NOMO-1 treated with dmso at 0.1 percent for 144 hours (cell line): Measurements from ENCODE around the gene ZNF619.

Experiments
- DNase-seq: peaks from one replicate; lab custom pipeline; 2025; ENCODE audit not compliant: unreplicated experiment; lab: John Stamatoyannopoulos, UW

ZNF619 gene

GRCh38 chr3:40464339-40465110 lies 12.4 kb upstream of the ZNF619 start:
- DNase-seq: no peak

GRCh38 chr3:40465111-40465407 lies 11.9 kb upstream of the ZNF619 start:
- no peak for DNase-seq

DNA sequence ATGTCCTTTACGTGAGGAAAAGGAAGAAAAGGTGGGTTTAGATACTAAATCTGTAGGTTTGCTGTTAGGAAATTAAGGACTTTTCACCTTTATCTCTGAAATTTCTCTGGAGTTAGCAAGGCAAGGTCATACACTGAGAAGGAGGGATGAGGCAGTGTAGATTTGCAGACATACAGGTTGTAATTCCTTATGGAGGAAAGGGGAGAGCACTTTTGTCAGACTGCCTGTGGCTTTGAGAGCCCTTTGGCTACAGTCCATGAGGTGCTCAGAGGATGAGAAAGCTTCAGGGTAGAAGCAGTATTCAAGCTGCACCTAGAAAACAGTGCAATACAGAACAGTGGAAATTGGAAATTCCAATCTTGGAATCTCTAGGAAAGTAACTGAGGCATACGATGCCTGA lies 11.5 kb upstream of the ZNF619 start:
- DNase-seq: no peak

DNA sequence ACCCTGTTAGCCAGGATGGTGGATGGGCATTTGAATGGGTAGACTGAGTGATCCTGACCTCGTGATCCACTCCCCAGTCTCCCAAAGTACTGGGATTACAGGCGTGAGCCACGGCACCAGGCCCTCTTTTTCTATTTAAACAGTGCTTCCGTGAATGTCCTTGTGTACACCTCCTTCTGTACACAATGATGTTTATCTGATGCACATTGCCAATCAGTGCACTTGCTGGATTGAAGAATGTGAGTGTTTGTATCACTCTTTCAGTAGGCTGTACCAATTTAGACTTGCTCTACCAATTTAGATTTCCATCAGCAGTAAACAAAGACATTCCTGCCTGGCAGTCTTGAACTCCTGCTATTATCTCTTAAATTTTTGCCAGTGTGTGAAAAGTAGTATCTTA lies 8.9 kb upstream of the ZNF619 start:
- DNase-seq: no peak

DNA sequence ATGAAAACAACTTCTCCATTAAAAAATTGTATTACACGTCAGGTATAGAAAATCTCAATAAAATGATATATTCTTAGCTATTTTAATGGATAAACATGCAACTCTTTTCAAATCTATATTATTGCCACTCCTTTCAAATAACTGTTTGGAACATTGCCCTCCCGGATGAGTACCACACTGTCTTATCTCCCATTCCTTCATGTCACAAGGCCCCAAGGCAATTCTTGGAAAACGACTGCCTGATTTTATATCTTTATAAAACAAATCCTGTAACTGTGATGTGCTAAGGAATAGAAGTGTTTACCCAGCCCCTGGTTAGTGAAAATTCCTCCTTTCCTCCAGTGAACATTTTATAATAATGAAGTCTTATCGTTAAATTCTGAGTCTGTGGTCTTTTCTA lies 6.2 kb upstream of the ZNF619 start:
- DNase-seq: no peak

DNA sequence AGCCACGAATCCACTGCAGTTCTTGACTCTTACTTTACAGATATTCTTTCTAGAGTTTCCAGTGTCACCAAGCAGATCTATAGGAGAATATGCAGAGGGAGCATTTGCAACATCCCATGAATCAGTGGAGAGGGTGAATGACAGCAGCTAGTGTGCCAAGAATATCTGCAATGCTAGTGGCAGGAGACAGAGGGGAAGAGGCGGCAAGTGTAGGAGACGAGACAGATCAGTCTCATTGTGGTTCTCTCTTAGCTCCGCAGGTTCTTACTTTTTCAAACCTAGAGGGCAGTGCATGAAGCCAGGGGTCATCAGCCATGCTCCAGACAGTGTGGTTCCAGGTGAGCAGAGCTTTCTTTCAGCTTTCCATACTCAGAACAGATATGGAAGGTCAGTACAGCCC lies 744 bp downstream of the ZNF619 start:
- DNase-seq: peak; percentile 13

- no peak for DNase-seq
These were observed 10.2 kb downstream of the ZNF619 start for GRCh38 chr3:40487172-40487571.

GRCh38 chr3:40490916-40491315 lies 14.0 kb downstream of the ZNF619 start:
- no peak for DNase-seq

DNA sequence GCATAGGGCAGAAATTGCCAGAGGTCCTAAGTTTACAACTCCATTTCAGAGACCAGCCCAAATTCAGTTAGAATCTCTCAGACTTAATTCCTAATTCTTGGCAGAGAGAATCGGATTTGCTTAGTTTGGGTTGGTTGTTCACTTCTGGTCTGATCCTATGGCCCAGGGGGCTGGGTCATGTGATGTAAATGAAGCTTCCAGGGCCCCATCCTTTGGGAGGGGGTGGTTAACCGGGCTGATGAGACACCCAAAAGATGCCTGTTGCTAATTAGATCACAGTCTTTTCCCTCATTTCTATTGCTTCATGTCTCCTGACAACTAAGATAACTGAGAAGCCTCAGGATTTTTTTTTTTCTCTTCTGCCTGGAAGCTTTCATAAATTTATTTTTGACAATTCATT lies 17.8 kb downstream of the ZNF619 start:
- DNase-seq: no peak

DNA sequence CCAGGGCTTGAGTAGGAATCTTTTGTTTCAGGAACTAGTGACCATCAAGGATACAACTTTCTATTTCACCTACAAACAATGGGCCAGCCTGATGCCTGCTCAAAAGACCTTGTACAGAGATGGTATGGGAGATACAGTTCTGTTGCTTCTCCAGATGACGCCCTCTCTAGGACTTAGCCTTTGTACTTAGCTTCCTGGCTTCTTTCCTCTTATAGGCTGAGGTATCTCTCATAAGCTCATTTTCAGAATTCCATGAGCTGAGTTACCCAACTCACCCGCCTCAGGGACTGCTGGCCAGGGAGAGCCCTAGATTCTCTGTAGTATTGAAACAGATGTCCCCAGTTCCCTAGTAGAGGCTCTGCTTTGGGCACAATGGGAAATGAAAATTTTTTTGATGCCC lies 20.4 kb downstream of the ZNF619 start:
- DNase-seq: no peak

DNA sequence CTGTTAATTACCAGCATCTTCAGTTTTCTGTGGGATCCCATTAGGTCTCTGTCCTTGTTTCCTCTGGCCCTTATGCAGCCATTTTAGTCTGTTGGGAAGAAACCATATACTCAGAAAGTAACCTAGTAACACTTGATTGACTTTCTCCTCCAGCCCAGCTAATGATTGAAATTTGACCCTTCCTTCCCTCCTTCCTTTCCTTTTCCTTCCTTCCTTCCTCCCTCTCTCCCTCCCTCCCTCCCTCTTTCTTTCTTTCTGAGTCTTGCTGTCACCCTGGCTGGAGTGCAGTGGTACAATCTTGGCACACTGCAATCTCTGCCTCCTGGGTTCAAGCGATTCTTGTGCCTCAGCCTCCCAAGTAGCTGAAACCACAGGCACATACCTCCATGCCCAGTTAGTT lies 23.0 kb downstream of the ZNF619 start:
- DNase-seq: no peak

DNA sequence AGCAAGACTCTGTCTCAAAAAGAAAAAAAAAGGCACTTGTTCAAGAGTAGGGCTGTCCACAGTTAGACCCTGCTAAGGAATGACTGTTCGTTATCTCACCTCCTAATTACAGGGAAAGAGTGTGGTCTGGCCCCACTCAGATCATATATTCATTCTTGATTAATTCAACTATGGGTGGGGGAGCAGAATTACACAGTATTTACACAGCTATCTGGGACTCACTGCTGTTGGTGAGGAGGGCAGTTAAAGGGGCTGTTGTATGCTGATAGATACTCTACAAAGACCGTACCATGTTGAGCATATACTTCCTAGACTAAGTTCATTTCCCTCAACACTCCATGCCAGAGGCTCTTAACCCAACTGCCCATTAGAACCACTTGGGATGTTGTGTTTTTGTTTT lies 25.1 kb downstream of the ZNF619 start:
- DNase-seq: no peak

DNA sequence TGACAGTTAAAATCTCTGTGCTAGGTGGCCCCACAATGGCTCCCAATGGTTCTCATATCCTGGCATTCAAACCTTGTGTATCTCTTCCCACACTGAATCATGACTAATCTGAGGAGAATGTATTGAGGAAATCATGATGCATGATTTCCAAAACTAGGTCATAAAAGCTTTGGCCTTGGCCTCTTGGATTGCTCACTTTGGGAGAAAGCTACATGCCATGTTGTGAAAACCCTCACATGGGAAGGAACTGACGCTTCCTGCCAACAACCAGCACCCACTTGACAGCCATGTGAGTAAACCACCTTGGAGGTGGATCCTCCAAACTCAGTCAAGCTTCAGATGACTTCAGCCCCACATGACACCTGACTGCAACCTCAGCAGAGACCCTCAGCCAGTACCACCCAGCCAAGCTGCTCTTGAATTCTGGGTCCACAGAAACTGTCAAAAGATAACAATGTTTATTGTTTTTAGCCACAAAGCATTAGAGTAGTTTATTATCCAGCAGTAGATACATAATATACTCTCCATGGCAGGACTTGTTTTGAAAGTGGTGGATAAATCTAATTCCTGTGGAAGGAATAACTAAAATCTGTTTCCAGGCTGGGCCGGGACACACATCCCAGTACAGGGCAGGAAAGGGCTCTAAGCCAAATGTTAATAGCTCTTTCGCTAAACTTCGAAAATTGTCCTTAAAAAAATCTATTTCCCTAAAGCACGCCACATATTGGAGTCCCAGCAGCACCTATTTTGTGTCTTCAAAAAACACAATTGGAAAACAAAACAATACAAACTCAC lies 27.9 kb downstream of the ZNF619 start:
- no peak for DNase-seq

GRCh38 chr3:40505599-40506462 lies 28.9 kb downstream of the ZNF619 start, which contains the start of gene ZNF620:
Gene ZNF620 (plus strand): TSS chr3:40506039. CDS start chr3:40506353, 314 bp downstream.
- DNase-seq: no peak

DNA sequence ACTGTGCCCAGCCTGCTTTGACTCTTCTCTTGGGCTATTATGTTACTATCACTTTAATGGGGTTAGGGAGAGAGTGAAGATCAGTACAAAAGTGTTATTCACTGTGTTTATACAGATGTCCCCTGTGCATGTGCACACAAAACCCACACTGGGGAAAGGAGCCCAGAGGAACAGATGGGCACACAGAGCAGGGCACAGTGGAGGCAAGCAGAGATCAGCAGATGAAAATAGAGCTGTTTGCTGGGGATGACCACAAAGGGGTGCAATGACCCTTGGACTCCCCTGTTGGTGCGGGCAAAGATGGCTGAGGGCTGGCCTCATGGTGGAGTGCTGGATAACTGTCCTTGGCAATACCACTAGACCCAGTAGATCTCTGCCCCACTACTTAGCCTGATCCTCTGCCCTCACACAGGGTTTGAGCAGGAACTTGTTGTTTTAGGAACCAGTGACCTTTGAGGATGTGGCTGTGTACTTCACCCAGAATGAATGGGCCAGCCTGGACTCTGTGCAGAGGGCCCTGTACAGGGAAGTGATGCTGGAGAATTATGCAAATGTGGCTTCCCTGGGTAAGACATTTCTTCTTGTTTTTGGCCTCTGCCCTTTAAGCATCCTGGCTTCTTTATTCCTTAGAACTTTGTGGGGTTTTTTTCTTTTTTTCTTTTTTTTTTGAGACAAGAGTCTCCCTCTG lies 34.3 kb downstream of the ZNF619 start:
- no peak for DNase-seq

- no peak for DNase-seq
These were observed 39.3 kb downstream of the ZNF619 start for GRCh38 chr3:40516201-40516600.

DNA sequence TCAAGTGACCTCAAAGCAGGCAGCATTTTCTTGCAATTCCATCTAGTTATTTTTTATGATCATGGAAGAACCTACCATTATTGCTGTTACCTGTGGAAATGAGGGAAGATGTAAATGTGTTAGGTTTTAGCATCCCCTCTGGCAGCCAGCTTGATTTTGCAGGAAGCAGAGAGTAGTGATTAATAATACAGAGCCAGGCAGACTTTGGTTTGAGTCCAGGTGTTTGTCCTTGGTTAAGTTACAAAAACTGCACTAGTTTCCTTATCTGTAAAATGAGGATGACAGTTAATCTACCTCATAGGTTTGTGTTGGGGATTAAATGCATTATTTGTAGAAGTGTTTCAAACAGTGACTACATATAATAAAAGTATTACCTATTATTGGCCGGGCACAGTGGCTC lies 41.1 kb downstream of the ZNF619 start:
- no peak for DNase-seq

- no peak for DNase-seq
These were observed 41.9 kb downstream of the ZNF619 start for GRCh38 chr3:40518848-40519247.

- DNase-seq: no peak
These were observed 44.3 kb downstream of the ZNF619 start for GRCh38 chr3:40521254-40521653.

GRCh38 chr3:40523781-40524180 lies 46.9 kb downstream of the ZNF619 start:
- no peak for DNase-seq

- no peak for DNase-seq
These were observed 47.3 kb downstream of the ZNF619 start for GRCh38 chr3:40524222-40524567.
